BE2C (cell line): ENCODE measurements around the gene SREK1IP1.

Source experiments
- DNase-seq: peaks from one replicate; pipeline ENCODE4 v3.0.0-alpha.2; 2020
- H3K27me3 ChIP-seq: fragments of 250-450 bp; sonication (Bioruptor Pico); 2 replicates; pipeline ENCODE4 v1.5.1; 2020; ENCODE audit warnings: mild to moderate bottlenecking
- H3K36me3 ChIP-seq: fragments of 250-450 bp; sonication (Bioruptor Pico); 2 replicates; pipeline ENCODE4 v1.5.1; 2020; ENCODE audit warnings: mild to moderate bottlenecking
- H3K4me1 ChIP-seq: fragments of 250-450 bp; sonication (Bioruptor Pico); 2 replicates; pipeline ENCODE4 v1.5.1; 2020
- H3K4me3 ChIP-seq: 2 replicates; pipeline ENCODE4 v1.5.1; 2011; ENCODE audit warnings: low read depth, low read length
- H3K9me3 ChIP-seq: fragments of 250-450 bp; sonication (Bioruptor Pico); 2 replicates; pipeline ENCODE4 v1.5.1; 2020
- TF ChIP-seq, protein P1 (sequence below): IDR thresholded peaks from 2 replicates; pipeline ENCODE4 v1.5.1; 2012; ENCODE audit warnings: mild to moderate bottlenecking, low read depth, low read length

Gene SREK1IP1

GRCh38 chr5:64688965-64689364 is 79.5 kb downstream of the SREK1IP1 start:
- Histone ChIP-seq H3K9me3 (no peaks in the 10 kb centered on the region), H3K4me3 (no peak overlapping the region), H3K27me3 (peaks cover 81% of the 10 kb centered on the region), H3K4me1 (no peaks in the 10 kb centered on the region), H3K36me3 (no peaks in the 10 kb centered on the region)
- DNase-seq = no peak
- TF ChIP-seq, protein P1, sequence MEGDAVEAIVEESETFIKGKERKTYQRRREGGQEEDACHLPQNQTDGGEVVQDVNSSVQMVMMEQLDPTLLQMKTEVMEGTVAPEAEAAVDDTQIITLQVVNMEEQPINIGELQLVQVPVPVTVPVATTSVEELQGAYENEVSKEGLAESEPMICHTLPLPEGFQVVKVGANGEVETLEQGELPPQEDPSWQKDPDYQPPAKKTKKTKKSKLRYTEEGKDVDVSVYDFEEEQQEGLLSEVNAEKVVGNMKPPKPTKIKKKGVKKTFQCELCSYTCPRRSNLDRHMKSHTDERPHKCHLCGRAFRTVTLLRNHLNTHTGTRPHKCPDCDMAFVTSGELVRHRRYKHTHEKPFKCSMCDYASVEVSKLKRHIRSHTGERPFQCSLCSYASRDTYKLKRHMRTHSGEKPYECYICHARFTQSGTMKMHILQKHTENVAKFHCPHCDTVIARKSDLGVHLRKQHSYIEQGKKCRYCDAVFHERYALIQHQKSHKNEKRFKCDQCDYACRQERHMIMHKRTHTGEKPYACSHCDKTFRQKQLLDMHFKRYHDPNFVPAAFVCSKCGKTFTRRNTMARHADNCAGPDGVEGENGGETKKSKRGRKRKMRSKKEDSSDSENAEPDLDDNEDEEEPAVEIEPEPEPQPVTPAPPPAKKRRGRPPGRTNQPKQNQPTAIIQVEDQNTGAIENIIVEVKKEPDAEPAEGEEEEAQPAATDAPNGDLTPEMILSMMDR = no peak

DNA sequence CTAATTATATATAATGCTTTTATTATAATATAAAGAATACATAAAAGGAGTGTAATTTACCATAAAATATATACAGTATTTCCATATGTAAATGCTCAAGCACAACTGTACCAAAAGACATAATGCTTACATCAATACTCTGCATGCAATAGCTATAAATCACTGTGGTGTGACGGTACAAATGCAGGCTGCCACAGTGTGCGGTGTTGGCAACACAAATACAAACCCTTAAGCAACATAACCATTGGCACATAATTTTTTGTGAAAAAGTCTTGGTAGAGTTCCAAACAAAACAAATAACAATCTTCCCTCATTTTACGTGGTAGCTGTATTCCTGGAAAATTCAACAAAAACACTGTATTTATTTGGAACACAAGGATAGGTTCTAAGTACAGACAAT is 80.1 kb downstream of the SREK1IP1 start:
- TF ChIP-seq, protein P1 = no peak
- no peaks in the 10 kb centered on the region for H3K36me3 ChIP-seq
- no peak overlapping the region for H3K4me3 ChIP-seq
- peaks cover 80% of the 10 kb centered on the region for H3K27me3 ChIP-seq
- H3K4me1 ChIP-seq = no peaks in the 10 kb centered on the region
- H3K9me3 ChIP-seq = no peaks in the 10 kb centered on the region
- DNase-seq = no peak

GRCh38 chr5:64685866-64686265 is 82.6 kb downstream of the SREK1IP1 start:
- Histone ChIP-seq H3K9me3 (no peaks in the 10 kb centered on the region), H3K27me3 (peaks cover 57% of the 10 kb centered on the region), H3K36me3 (no peaks in the 10 kb centered on the region), H3K4me1 (no peaks in the 10 kb centered on the region), H3K4me3 (no peak overlapping the region)
- TF ChIP-seq, protein P1 = no peak
- no peak for DNase-seq

GRCh38 chr5:64682608-64683007 is 85.9 kb downstream of the SREK1IP1 start:
- TF ChIP-seq, protein P1 = peak; percentile 28; the same call in 1 of the 2 replicates
- Histone ChIP-seq H3K4me3 (no peak overlapping the region), H3K27me3 (peaks cover 27% of the 10 kb centered on the region), H3K9me3 (no peaks in the 10 kb centered on the region), H3K36me3 (no peaks in the 10 kb centered on the region), H3K4me1 (no peaks in the 10 kb centered on the region)
- DNase-seq = no peak

DNA sequence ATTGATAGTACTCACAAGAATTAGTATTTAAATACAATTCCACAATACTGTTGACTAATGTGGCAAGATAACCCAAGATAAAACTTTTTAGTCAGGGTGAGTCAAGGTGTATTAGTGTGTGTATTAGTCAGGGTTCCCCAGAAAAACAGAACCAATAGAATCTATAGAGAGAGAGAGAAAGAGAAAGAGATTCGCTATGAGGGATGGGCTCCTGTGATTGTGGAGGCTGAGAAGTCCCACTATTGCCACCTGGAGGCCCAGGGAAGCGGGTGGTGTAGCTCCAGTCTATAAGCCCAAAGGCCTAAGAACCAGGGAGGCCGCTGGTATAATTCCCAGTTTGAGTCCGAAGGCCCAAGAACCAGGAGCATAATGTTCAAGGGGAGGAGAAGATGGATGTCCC is 88.2 kb downstream of the SREK1IP1 start:
- H3K4me1 ChIP-seq = no peaks in the 10 kb centered on the region
- peak; percentile 12 for DNase-seq
- TF ChIP-seq, protein P1 = peak; percentile 31; the same call in 1 of the 2 replicates

GRCh38 chr5:64678374-64678773 is 90.1 kb downstream of the SREK1IP1 start:
- Histone ChIP-seq H3K4me3 (no peak overlapping the region), H3K4me1 (no peaks in the 10 kb centered on the region), H3K9me3 (no peaks in the 10 kb centered on the region), H3K36me3 (no peaks in the 10 kb centered on the region), H3K27me3 (peaks cover 6% of the 10 kb centered on the region)
- DNase-seq = no peak
- TF ChIP-seq, protein P1 = no peak

More for the DNA sequence above, 88.2 kb downstream of the SREK1IP1 start:
- H3K4me3 ChIP-seq = no peak overlapping the region
- H3K27me3 ChIP-seq = peaks cover 7% of the 10 kb centered on the region
- no peaks in the 10 kb centered on the region for H3K9me3 ChIP-seq
- H3K36me3 ChIP-seq = no peaks in the 10 kb centered on the region
